HepG2 (cell line): Measurements from ENCODE around the gene RELL2. TPM values are rescaled to one million over a fixed set of nuclear protein-coding genes. Genes with fewer than 3 reads are reported as not detected.

Experiments
- ATAC-seq: fragments of 200-7000 bp; cut with Tn5 transposase; 3 replicates; pipeline ENCODE4 v1.9.1; 2020; ENCODE audit warnings: mild to moderate bottlenecking, moderate library complexity
- BruUV-seq: library from RNA; stranded (reverse); fragments of 400-500 nt; replicated peaks from 2 replicates; lab custom pipeline; 2021; lab: Mats Ljungman, UMichigan
- CTCF ChIA-PET: fragments of 300-600 bp; formaldehyde crosslinking; extraction: SDS; loops from one replicate; lab custom pipeline; 2021; ENCODE audit warnings: low total read pairs, inconsistent platforms, low intra/inter-chr PET ratio; lab: Yijun Ruan, JAX
- POLR2A ChIA-PET: fragments of 350-600 bp; sonication (Branson Sonifier 250); formaldehyde crosslinking; loops from one replicate; lab custom pipeline; 2020; ENCODE audit warnings: antibody characterized with exemption, inconsistent platforms; lab: Yijun Ruan, JAX
- DNase-seq: peaks from one replicate; pipeline ENCODE4 v3.0.0-alpha.2; 2015; ENCODE audit warnings: low spot score
- FAIRE-seq: peaks from 3 replicates; lab custom pipeline; 2011; peaks lifted over from hg19 to GRCh38; lab: Jason Lieb, UNC
- H2AFZ ChIP-seq: one replicate; pipeline ENCODE4 v1.6.1; 2011; ENCODE audit warnings: low read length, inconsistent platforms
- H3K27ac ChIP-seq: fragments of 300-600 bp; 3 replicates; pipeline ENCODE4 v1.8.0; 2011; ENCODE audit warnings: mixed run types, mild to moderate bottlenecking, mixed read lengths, low read length, inconsistent platforms; ENCODE audit not compliant: insufficient read depth; ENCODE audit errors: extremely low read length
- H3K27me3 ChIP-seq, 2 experiments: fragments of 200-600 bp in 1 of 2; 2 replicates in 1 of 2; 3 replicates in 1 of 2; pipeline versions ENCODE4 v1.6.0 to v1.8.0; 2011; ENCODE audit warnings: low read length in 2 of 2, mild to moderate bottlenecking in 2 of 2, moderate library complexity in 2 of 2, inconsistent platforms in 1 of 2; ENCODE audit not compliant: insufficient read depth in 2 of 2, control insufficient read depth in 1 of 2
- H3K36me3 ChIP-seq, 2 experiments: fragments of 200-600 bp in 1 of 2; replicated peaks in 1 of 2; 2 replicates in 1 of 2; 3 replicates in 1 of 2; pipeline versions ENCODE4 v1.5.1 to v1.8.0; 2011; ENCODE audit warnings: low read length in 2 of 2, inconsistent platforms in 1 of 2; ENCODE audit not compliant: insufficient read depth in 2 of 2, control insufficient read depth in 1 of 2
- H3K4me1 ChIP-seq: 2 replicates; pipeline ENCODE4 v1.5.1; 2012; ENCODE audit warnings: low read length, inconsistent platforms; ENCODE audit not compliant: insufficient read depth
- H3K4me2 ChIP-seq: 2 replicates; pipeline ENCODE4 v1.6.0; 2011; ENCODE audit warnings: low read depth, low read length, inconsistent platforms
- H3K4me3 ChIP-seq, 3 experiments: fragments of 200-600 bp in 1 of 3; sonication (generic), shearing (Covaris generic) in 1 of 3; replicated peaks in 1 of 3; 2 replicates each; pipeline ENCODE4 v1.5.1; 2011 to 2016; ENCODE audit warnings: low read length in 3 of 3, inconsistent platforms in 2 of 3, low read depth in 2 of 3, mild to moderate bottlenecking in 2 of 3, control low read depth in 1 of 3, mixed read lengths in 1 of 3; ENCODE audit not compliant: insufficient read depth in 1 of 3
- H3K79me2 ChIP-seq: one replicate; pipeline ENCODE4 v1.6.1; 2011; ENCODE audit warnings: low read length, inconsistent platforms; ENCODE audit not compliant: insufficient read depth
- H3K9ac ChIP-seq: 2 replicates; pipeline ENCODE4 v1.6.0; 2011; ENCODE audit warnings: mild to moderate bottlenecking, low read depth, low read length, inconsistent platforms; ENCODE audit not compliant: insufficient read depth
- H3K9me3 ChIP-seq: 2 replicates; pipeline ENCODE4 v1.5.1; 2012; ENCODE audit warnings: mild to moderate bottlenecking, low read length
- H4K20me1 ChIP-seq: 2 replicates; pipeline ENCODE4 v1.6.0; 2011; ENCODE audit warnings: inconsistent platforms, mild to moderate bottlenecking, low read length, moderate library complexity; ENCODE audit not compliant: insufficient read depth
- NFAT5 ChIP-seq: sonication (generic); formaldehyde crosslinking; IDR thresholded peaks from 2 replicates; pipeline ENCODE4 v1.4.0; 2020; ENCODE audit warnings: missing genetic modification reagents
- NFATC3 ChIP-seq: sonication (generic); formaldehyde crosslinking; IDR thresholded peaks from 2 replicates; pipeline ENCODE4 v1.5.1; 2020; ENCODE audit warnings: mild to moderate bottlenecking, missing genetic modification reagents
- NFE2 ChIP-seq: sonication (generic); formaldehyde crosslinking; IDR thresholded peaks from 2 replicates; pipeline ENCODE4 v1.4.0; 2020; ENCODE audit warnings: missing genetic modification reagents
- SALL1 ChIP-seq: sonication (generic); formaldehyde crosslinking; IDR thresholded peaks from 2 replicates; pipeline ENCODE4 v1.8.0; 2022; ENCODE audit warnings: mild to moderate bottlenecking, missing genetic modification reagents
- SNAPC4 ChIP-seq: sonication (generic); formaldehyde crosslinking; IDR thresholded peaks from 2 replicates; pipeline ENCODE4 v1.4.0; 2020; ENCODE audit warnings: mild to moderate bottlenecking, missing genetic modification reagents
- UBTF ChIP-seq: sonication (generic); formaldehyde crosslinking; IDR thresholded peaks from 2 replicates; pipeline ENCODE4 v1.4.0; 2020; ENCODE audit warnings: mild to moderate bottlenecking, missing genetic modification reagents
- ZNF263 ChIP-seq: sonication (generic); formaldehyde crosslinking; IDR thresholded peaks from 2 replicates; pipeline ENCODE4 v1.4.0; 2020; ENCODE audit warnings: missing genetic modification reagents
- WGBS: methylation state at CpG from one replicate; pipeline ENCODE4 v1.1.6; 2017; ENCODE audit warnings: low lambda C conversion rate; 5-methylcytosine and 5-hydroxymethylcytosine counted together
- in situ Hi-C: cut with HindIII; loops from 2 replicates; pipeline ENCODE4 v1.10.0; 2017; ENCODE audit warnings: low pct_unique_long_range_greater_than_20kb; ENCODE audit not compliant: extremely low pct_ligation_motif_present
- intact Hi-C: fragments of 100-400 bp; cut with micrococcal nuclease; formaldehyde crosslinking; loops from one replicate; pipeline ENCODE4 v1.10.0; 2022; ENCODE audit not compliant: unreplicated experiment
- polyA plus RNA-seq, 8 experiments: library from polyadenylated mRNA; depleted of rRNA in 3 of 8; stranded (reverse) in 7 of 8; unstranded in 1 of 8; fragments of >200 nt; fragmentation: Illumina TruSeq in 4 of 8; extraction: Trizol in 4 of 8; gene quantifications; 2 replicates each; pipeline versions ENCODE4 v1.2.1 to v1.2.3, GENCODE V29; 2011 to 2016; ENCODE audit warnings: low read depth in 4 of 8, missing spikeins in 1 of 8, mixed read lengths in 1 of 8; ENCODE audit not compliant: insufficient read depth in 1 of 8
- total RNA-seq, 5 experiments: library from RNA; depleted of rRNA; stranded (reverse); fragments of >200 nt; fragmentation: Illumina TruSeq; extraction: Trizol; gene quantifications; 2 replicates each; pipeline ENCODE4 v1.2.3, GENCODE V29; 2016; ENCODE audit warnings: low read depth in 1 of 5
- TF ChIP-seq, protein P1 (sequence below): sonication (generic); formaldehyde crosslinking; IDR thresholded peaks from 2 replicates; pipeline ENCODE4 v1.5.0; 2020; ENCODE audit warnings: mild to moderate bottlenecking, missing genetic modification reagents, moderate library complexity

The RELL2 gene
- total and polyA plus RNA-seq, 2 of the 13 experiments (the other 11 are each of a cell fraction or from before 2014, with no cell fraction given) = 6.4 to 8.3 TPM

DNA sequence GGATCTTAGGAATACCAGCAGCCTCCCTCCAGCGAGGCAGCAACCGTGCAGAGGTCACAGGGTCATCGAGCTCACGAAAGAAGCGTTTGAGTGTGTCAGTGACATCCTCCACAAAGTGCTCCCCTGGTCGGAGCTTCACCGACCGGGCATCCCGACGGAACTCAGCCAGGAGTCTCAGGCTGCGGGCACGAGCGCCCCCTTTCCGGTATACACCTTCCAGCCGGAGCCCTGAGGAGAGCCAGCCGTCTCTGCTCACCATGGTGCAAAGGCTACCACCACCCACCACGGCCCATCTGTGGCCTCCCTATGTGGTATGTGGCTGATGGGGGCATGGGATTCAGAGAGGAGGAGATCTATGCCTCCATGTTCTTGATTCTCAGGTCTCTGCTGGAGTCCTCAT is 25.2 kb downstream of the RELL2 start:
- in situ Hi-C loops = no loop called here
- H3K27me3 ChIP-seq = 0 out of 5 replicates have a peak, but pooled peaks cover 0 to 5% of the 10 kb centered on the region in 2 experiments
- no peak overlapping the region for H3K9ac ChIP-seq
- ChIA-PET CTCF (no interaction called here), POLR2A (no interaction called here)
- 0 out of 2 replicates have a peak, but pooled peaks cover 4% of the 10 kb centered on the region for H3K4me1 ChIP-seq
- no peak overlapping the region for H3K4me3 ChIP-seq
- no peaks in the 10 kb centered on the region for H4K20me1 ChIP-seq
- no peak overlapping the region for H2AFZ ChIP-seq
- BruUV-seq = no TSS peak
- no peak for FAIRE-seq
- no peaks in the 10 kb centered on the region for H3K36me3 ChIP-seq
- H3K27ac ChIP-seq = no peak overlapping the region
- no peak overlapping the region for H3K4me2 ChIP-seq
- WGBS = 33% methylated on average over 11 of the region's 17 CpGs
- H3K9me3 ChIP-seq = no peaks in the 10 kb centered on the region
- intact Hi-C loops = loop anchor here (10.0 kb wide), 1 partner anchor 483 kb away; no protein-coding TSS in a partner anchor
- DNase-seq = no peak
- H3K79me2 ChIP-seq = no peaks in the 10 kb centered on the region
- ATAC-seq = peak; percentile 73
- TF ChIP-seq NFE2 (no peak), NFATC3 (CRISPR knock-in tag) (no peak), ZNF263 (CRISPR knock-in tag) (peak; percentile 81), NFAT5 (CRISPR knock-in tag) (no peak), SALL1 (CRISPR knock-in tag) (no peak), SNAPC4 (no peak), UBTF (0 out of 2 replicates have a peak, but pooled peaks have one; percentile 34)
- TF ChIP-seq, protein P1, sequence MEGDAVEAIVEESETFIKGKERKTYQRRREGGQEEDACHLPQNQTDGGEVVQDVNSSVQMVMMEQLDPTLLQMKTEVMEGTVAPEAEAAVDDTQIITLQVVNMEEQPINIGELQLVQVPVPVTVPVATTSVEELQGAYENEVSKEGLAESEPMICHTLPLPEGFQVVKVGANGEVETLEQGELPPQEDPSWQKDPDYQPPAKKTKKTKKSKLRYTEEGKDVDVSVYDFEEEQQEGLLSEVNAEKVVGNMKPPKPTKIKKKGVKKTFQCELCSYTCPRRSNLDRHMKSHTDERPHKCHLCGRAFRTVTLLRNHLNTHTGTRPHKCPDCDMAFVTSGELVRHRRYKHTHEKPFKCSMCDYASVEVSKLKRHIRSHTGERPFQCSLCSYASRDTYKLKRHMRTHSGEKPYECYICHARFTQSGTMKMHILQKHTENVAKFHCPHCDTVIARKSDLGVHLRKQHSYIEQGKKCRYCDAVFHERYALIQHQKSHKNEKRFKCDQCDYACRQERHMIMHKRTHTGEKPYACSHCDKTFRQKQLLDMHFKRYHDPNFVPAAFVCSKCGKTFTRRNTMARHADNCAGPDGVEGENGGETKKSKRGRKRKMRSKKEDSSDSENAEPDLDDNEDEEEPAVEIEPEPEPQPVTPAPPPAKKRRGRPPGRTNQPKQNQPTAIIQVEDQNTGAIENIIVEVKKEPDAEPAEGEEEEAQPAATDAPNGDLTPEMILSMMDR = peak; percentile 65
